H9 (cell line): Measurements from ENCODE around the gene PCNX2. TPM values are rescaled to one million over a fixed set of nuclear protein-coding genes. Genes with fewer than 3 reads are reported as not detected.

Source experiments
- DNase-seq: peaks from one replicate; pipeline ENCODE4 v3.0.0-alpha.2; 2017
- H2AFZ ChIP-seq: one replicate; pipeline ENCODE4 v1.6.1; 2013; ENCODE audit warnings: mild to moderate bottlenecking, low read length, control low read depth, moderate library complexity
- H2AK5ac ChIP-seq: 2 replicates; pipeline ENCODE4 v1.6.1; 2013; ENCODE audit warnings: low read length, control low read depth, mixed read lengths; ENCODE audit not compliant: insufficient read length
- H2BK120ac ChIP-seq: one replicate; pipeline ENCODE4 v1.6.1; 2013; ENCODE audit warnings: low read depth, mild to moderate bottlenecking, low read length, control low read depth, inconsistent platforms; ENCODE audit not compliant: poor library complexity, severe bottlenecking
- H2BK12ac ChIP-seq: 2 replicates; pipeline ENCODE4 v1.6.1; 2013; ENCODE audit warnings: low read length, control low read depth, mixed read lengths, low read depth; ENCODE audit not compliant: insufficient read length
- H2BK15ac ChIP-seq: 2 replicates; pipeline ENCODE4 v1.6.1; 2013; ENCODE audit warnings: low read depth, low read length, control low read depth
- H2BK20ac ChIP-seq: one replicate; pipeline ENCODE4 v1.6.1; 2013; ENCODE audit warnings: low read depth, mild to moderate bottlenecking, low read length, control low read depth, inconsistent platforms; ENCODE audit not compliant: poor library complexity, severe bottlenecking
- H2BK5ac ChIP-seq: 2 replicates; pipeline ENCODE4 v1.6.1; 2013; ENCODE audit warnings: low read length, control low read depth, mixed read lengths; ENCODE audit not compliant: insufficient read length
- H3K14ac ChIP-seq: 2 replicates; pipeline ENCODE4 v1.6.1; 2013; ENCODE audit warnings: low read length, control low read depth; ENCODE audit not compliant: insufficient read depth
- H3K18ac ChIP-seq: 2 replicates; pipeline ENCODE4 v1.6.1; 2013; ENCODE audit warnings: low read depth, mild to moderate bottlenecking, mixed read lengths, low read length, control low read depth; ENCODE audit not compliant: insufficient read length
- H3K23ac ChIP-seq: 2 replicates; pipeline ENCODE4 v1.6.1; 2013; ENCODE audit warnings: low read length, control low read depth, mixed read lengths, low read depth; ENCODE audit not compliant: insufficient read length
- H3K23me2 ChIP-seq: 2 replicates; pipeline ENCODE4 v1.6.1; 2013; ENCODE audit warnings: low read depth, mild to moderate bottlenecking, mixed read lengths, low read length, control low read depth; ENCODE audit not compliant: insufficient read length, poor library complexity, severe bottlenecking
- H3K27ac ChIP-seq: 2 replicates; pipeline ENCODE4 v1.5.1; 2013; ENCODE audit warnings: low read length, control low read depth, mixed read lengths, low read depth; ENCODE audit not compliant: insufficient read length
- H3K27me3 ChIP-seq: 2 replicates; pipeline ENCODE4 v1.6.1; 2013; ENCODE audit warnings: low read length, control low read depth, inconsistent platforms; ENCODE audit not compliant: insufficient read depth
- H3K4ac ChIP-seq: 2 replicates; pipeline ENCODE4 v1.6.1; 2013; ENCODE audit warnings: low read depth, mild to moderate bottlenecking, control low read depth, inconsistent platforms, low read length, moderate library complexity
- H3K4me1 ChIP-seq: 2 replicates; pipeline ENCODE4 v1.6.1; 2013; ENCODE audit warnings: low read length, control low read depth, inconsistent platforms; ENCODE audit not compliant: insufficient read depth
- H3K4me2 ChIP-seq: 2 replicates; pipeline ENCODE4 v1.6.1; 2013; ENCODE audit warnings: low read length, control low read depth, mixed read lengths; ENCODE audit not compliant: insufficient read length, insufficient read depth
- H3K56ac ChIP-seq: 2 replicates; pipeline ENCODE4 v1.6.1; 2013; ENCODE audit warnings: low read depth, mild to moderate bottlenecking, mixed read lengths, low read length, control low read depth; ENCODE audit not compliant: insufficient read length
- H3K79me1 ChIP-seq: 2 replicates; pipeline ENCODE4 v1.6.1; 2013; ENCODE audit warnings: low read depth, mild to moderate bottlenecking, moderate library complexity, low read length, control low read depth, inconsistent platforms; ENCODE audit not compliant: insufficient read depth, poor library complexity, severe bottlenecking
- H3K79me2 ChIP-seq: 2 replicates; pipeline ENCODE4 v1.6.1; 2013; ENCODE audit warnings: low read length, control low read depth, inconsistent platforms; ENCODE audit not compliant: insufficient read depth
- H3K9ac ChIP-seq: 2 replicates; pipeline ENCODE4 v1.6.1; 2013; ENCODE audit warnings: low read length, control low read depth, mixed read lengths; ENCODE audit not compliant: insufficient read length; ENCODE audit errors: extremely low read depth
- H3K9me3 ChIP-seq: one replicate; pipeline ENCODE4 v1.6.1; 2013; ENCODE audit warnings: low read depth, low read length, inconsistent platforms; ENCODE audit not compliant: control insufficient read depth
- H3T11ph ChIP-seq: one replicate; pipeline ENCODE4 v1.6.1; 2013; ENCODE audit warnings: mild to moderate bottlenecking, low read length, control low read depth, inconsistent platforms
- H4K20me1 ChIP-seq: one replicate; pipeline ENCODE4 v1.6.1; 2013; ENCODE audit not compliant: control insufficient read depth, insufficient read length, insufficient read depth
- H4K5ac ChIP-seq: 2 replicates; pipeline ENCODE4 v1.6.1; 2013; ENCODE audit warnings: low read depth, mild to moderate bottlenecking, mixed read lengths, low read length, control low read depth; ENCODE audit not compliant: insufficient read length
- H4K8ac ChIP-seq: replicated peaks from 2 replicates; pipeline ENCODE4 v1.6.1; 2013; ENCODE audit warnings: low read length, control low read depth, mixed read lengths, low read depth; ENCODE audit not compliant: insufficient read length
- H4K91ac ChIP-seq: 2 replicates; pipeline ENCODE4 v1.6.1; 2013; ENCODE audit warnings: low read depth, mild to moderate bottlenecking, moderate library complexity, mixed read lengths, low read length, control low read depth; ENCODE audit not compliant: insufficient read length
- H3K27ac Mint-ChIP-seq, 3 experiments: 2 replicates in 2 of 3; 3 replicates in 1 of 3; pipeline ENCODE4 v1.8.0; 2020 to 2021; ENCODE audit warnings: mixed read lengths in 3 of 3, mild to moderate bottlenecking in 1 of 3, moderate library complexity in 1 of 3
- H3K27me3 Mint-ChIP-seq: 2 replicates; pipeline ENCODE4 v1.8.0; 2021; ENCODE audit warnings: low read depth, mild to moderate bottlenecking, moderate library complexity, mixed read lengths
- H3K36me3 Mint-ChIP-seq, 3 experiments: 2 replicates in 2 of 3; 3 replicates in 1 of 3; pipeline ENCODE4 v1.8.0; 2020 to 2021; ENCODE audit warnings: low read depth in 3 of 3, mixed read lengths in 3 of 3; ENCODE audit not compliant: insufficient read depth in 1 of 3
- H3K4me1 Mint-ChIP-seq, 2 experiments: 2 replicates each; pipeline ENCODE4 v1.8.0; 2020; ENCODE audit warnings: mixed read lengths in 2 of 2
- H3K4me3 Mint-ChIP-seq, 2 experiments: 2 replicates in 1 of 2; 3 replicates in 1 of 2; pipeline ENCODE4 v1.8.0; 2020 to 2021; ENCODE audit warnings: mild to moderate bottlenecking in 2 of 2, mixed read lengths in 2 of 2, moderate library complexity in 1 of 2
- H3K9me3 Mint-ChIP-seq, 2 experiments: 2 replicates in 1 of 2; 3 replicates in 1 of 2; pipeline ENCODE4 v1.8.0; 2020; ENCODE audit warnings: mild to moderate bottlenecking in 2 of 2, mixed read lengths in 2 of 2, moderate library complexity in 1 of 2
- CTCF ChIP-seq: fragments of 200-600 bp; sonication (generic); conservative IDR thresholded peaks from 3 replicates; pipeline ENCODE4 v1.8.0; 2021; ENCODE audit warnings: antibody characterized with exemption, mild to moderate bottlenecking
- WGBS: extraction: QIAGEN DNeasy Blood & Tissue Kit; methylation state at CpG from one replicate; pipeline ENCODE4 v1.1.7; 2013; ENCODE audit warnings: missing lambda C conversion rate, low lambda C conversion rate, mixed read lengths; ENCODE audit not compliant: insufficient read length; ENCODE audit errors: extremely low coverage; 5-methylcytosine and 5-hydroxymethylcytosine counted together
- total RNA-seq: library from RNA; stranded (reverse); gene quantifications from 2 replicates; pipeline ENCODE4 v1.2.1, GENCODE V29; 2021

PCNX2 gene
- total RNA-seq, 1 experiment from 2014 or later = 45.1 TPM

GRCh38 chr1:233042834-233043233, 252.7 kb downstream of the PCNX2 start:
- Histone ChIP-seq H4K5ac (no peak overlapping the region), H3K9ac (no peak overlapping the region), H2BK12ac (no peak overlapping the region), H4K91ac (no peak overlapping the region), H2AFZ (no peak overlapping the region), H3K4ac (no peak overlapping the region), H3K4me2 (no peak overlapping the region), H3T11ph (no peak overlapping the region), H3K79me1 (no peaks in the 10 kb centered on the region), H4K8ac (no peak overlapping the region), H3K14ac (no peak overlapping the region), H3K4me1 (no peaks in the 10 kb centered on the region), H3K27ac (no peak overlapping the region), H2AK5ac (no peak overlapping the region), H4K20me1 (no peaks in the 10 kb centered on the region), H2BK15ac (no peak overlapping the region), H3K56ac (no peak overlapping the region), H3K23ac (no peak overlapping the region), H3K18ac (no peak overlapping the region), H3K9me3 (no peaks in the 10 kb centered on the region), H2BK120ac (no peak overlapping the region), H3K79me2 (no peaks in the 10 kb centered on the region), H2BK5ac (no peak overlapping the region), H3K27me3 (no peaks in the 10 kb centered on the region), H2BK20ac (no peak overlapping the region), H3K23me2 (no peaks in the 10 kb centered on the region)
- no CpG with 5 or more reads among the region's 3 CpGs for WGBS
- no peaks in the 10 kb centered on the region; a peak in 1 of 5 replicates for H3K9me3 Mint-ChIP-seq
- no peaks in the 10 kb centered on the region for H3K27me3 Mint-ChIP-seq
- peaks cover 0 to 11% (median 6%) of the 10 kb centered on the region in 3 experiments; a peak in 4 of 7 replicates for H3K36me3 Mint-ChIP-seq
- H3K4me3 Mint-ChIP-seq = no peak overlapping the region
- no peak for TF ChIP-seq CTCF
- no peaks in the 10 kb centered on the region for H3K4me1 Mint-ChIP-seq
- DNase-seq = no peak
- no peak overlapping the region for H3K27ac Mint-ChIP-seq
